Measurements from ENCODE around the gene ARAP2. TPM values are rescaled to one million over a fixed set of nuclear protein-coding genes. Genes with fewer than 3 reads are reported as not detected.

Gene ARAP2
- total RNA-seq, 1 donor from 2014 or later, result 29.5 TPM

DNA sequence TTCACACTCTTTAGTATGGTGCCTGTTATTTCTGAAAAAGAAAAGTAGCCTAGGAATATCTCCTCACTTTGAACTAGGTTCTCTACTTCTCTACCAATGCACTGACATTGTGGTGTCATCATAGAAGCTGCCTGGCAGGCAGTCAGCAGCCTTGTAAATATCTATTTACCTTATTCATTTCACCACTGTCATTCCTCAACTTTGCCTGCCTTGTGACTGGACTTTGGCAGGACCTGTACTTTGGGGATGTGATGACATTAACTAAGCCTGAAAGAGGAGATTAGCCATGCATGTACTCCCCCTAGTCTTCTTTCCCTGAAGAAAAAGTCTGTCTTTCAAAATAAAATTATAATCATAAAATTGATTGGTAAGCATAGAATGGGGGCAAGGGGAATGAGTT, 207.2 kb downstream of the ARAP2 start:
- Mint-ChIP-seq H3K27me3 (ENCODE audit: low read depth) (no peaks in the 10 kb centered on the region), H3K4me3 (ENCODE audit: low read depth) (no peak overlapping the region), H3K27ac (no peak overlapping the region), H3K4me1 (ENCODE audit: low read depth) (peaks cover 4% of the 10 kb centered on the region), H3K36me3 (ENCODE audit: low read depth) (no peaks in the 10 kb centered on the region), H3K9me3 (peaks cover 18% of the 10 kb centered on the region)
- DNase-seq (ENCODE audit: low spot score), result no peak
- intact Hi-C loops (cut with micrococcal nuclease), result no loop called here

DNA sequence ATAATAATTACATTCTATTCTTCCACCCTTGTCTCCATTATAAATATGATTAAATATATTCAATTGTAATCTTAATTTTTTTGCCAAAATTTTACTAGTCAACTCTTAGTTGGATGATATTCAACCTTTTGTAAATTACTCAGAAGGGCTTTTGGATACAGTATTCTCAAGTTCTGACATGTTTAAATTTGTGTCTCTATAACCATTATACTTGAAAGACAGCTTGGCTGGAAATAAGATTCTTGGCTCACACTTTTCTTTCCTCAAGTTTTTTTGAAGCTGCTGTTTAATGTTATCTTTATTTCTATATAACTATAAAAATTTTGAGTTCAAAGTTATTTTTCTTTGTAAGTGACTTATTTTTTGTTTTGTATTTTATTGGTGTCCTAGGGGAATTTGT, 214.4 kb downstream of the ARAP2 start:
- no peaks in the 10 kb centered on the region for H3K27me3 Mint-ChIP-seq (ENCODE audit: low read depth)
- intact Hi-C loops (cut with micrococcal nuclease), result no loop called here

GRCh38 chr4:36027203-36027602, 217.1 kb downstream of the ARAP2 start:
- H3K4me3 Mint-ChIP-seq (ENCODE audit: low read depth), result no peak overlapping the region
- no peaks in the 10 kb centered on the region for H3K36me3 Mint-ChIP-seq (ENCODE audit: low read depth)
- peaks cover 4% of the 10 kb centered on the region for H3K4me1 Mint-ChIP-seq (ENCODE audit: low read depth)
- intact Hi-C loops (cut with micrococcal nuclease), result no loop called here
- H3K9me3 Mint-ChIP-seq, result no peaks in the 10 kb centered on the region
- H3K27me3 Mint-ChIP-seq (ENCODE audit: low read depth), result no peaks in the 10 kb centered on the region
- no peak overlapping the region for H3K27ac Mint-ChIP-seq
- no peak for DNase-seq (ENCODE audit: low spot score)

More for the DNA sequence above, 214.4 kb downstream of the ARAP2 start:
- Mint-ChIP-seq H3K36me3 (ENCODE audit: low read depth) (no peaks in the 10 kb centered on the region), H3K4me3 (ENCODE audit: low read depth) (no peak overlapping the region), H3K27ac (no peak overlapping the region), H3K4me1 (ENCODE audit: low read depth) (peaks cover 2% of the 10 kb centered on the region), H3K9me3 (peaks cover 16% of the 10 kb centered on the region)
- no peak for DNase-seq (ENCODE audit: low spot score)

- Mint-ChIP-seq H3K27me3 (ENCODE audit: low read depth) (no peaks in the 10 kb centered on the region), H3K9me3 (no peaks in the 10 kb centered on the region), H3K36me3 (ENCODE audit: low read depth) (no peaks in the 10 kb centered on the region), H3K4me3 (ENCODE audit: low read depth) (no peak overlapping the region), H3K4me1 (ENCODE audit: low read depth) (peaks cover 4% of the 10 kb centered on the region), H3K27ac (no peak overlapping the region)
- DNase-seq (ENCODE audit: low spot score), result no peak
- intact Hi-C loops (cut with micrococcal nuclease), result no loop called here
Observed at GRCh38 chr4:36026348-36026880, 217.9 kb downstream of the ARAP2 start.

DNA sequence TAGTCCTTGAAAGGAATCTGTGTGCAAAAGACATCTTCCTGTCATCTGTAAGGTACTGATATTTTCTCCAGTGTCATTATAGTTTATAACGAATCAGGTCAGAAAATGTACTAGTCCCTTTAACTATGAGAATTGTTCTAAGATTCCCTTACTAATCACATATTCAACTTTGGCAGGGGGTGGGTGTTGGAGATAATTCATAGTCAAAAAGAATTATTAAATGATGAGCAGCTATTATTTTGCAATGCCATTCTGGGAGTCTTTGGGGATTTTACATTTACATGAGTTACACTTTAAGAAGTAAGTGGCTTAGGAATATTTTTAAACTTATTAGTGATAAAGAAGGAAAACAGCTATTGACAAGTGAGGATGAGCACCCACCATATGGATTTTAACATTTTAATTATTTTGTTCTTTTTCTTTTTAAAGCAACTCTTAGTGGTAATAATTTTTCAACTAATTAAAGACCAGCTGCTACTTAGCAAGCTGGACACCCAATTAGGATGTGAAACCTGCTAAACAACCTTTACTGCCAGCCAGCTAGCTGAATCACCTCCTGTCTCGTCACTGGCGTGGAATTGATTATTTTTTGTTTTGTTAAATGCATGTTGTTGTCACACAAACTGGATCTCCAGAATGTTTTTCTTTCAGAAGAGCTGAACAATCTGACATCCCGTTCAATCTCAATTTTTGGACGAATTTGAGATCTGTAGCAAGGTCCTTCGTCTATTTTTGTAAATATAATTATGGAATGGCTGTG, 219.2 kb downstream of the ARAP2 start:
- Mint-ChIP-seq H3K4me1 (ENCODE audit: low read depth) (peaks cover 4% of the 10 kb centered on the region), H3K27me3 (ENCODE audit: low read depth) (no peaks in the 10 kb centered on the region), H3K4me3 (ENCODE audit: low read depth) (no peak overlapping the region), H3K36me3 (ENCODE audit: low read depth) (no peaks in the 10 kb centered on the region), H3K9me3 (no peaks in the 10 kb centered on the region), H3K27ac (no peak overlapping the region)
- intact Hi-C loops (cut with micrococcal nuclease), result no loop called here
- no peak for DNase-seq (ENCODE audit: low spot score)

DNA sequence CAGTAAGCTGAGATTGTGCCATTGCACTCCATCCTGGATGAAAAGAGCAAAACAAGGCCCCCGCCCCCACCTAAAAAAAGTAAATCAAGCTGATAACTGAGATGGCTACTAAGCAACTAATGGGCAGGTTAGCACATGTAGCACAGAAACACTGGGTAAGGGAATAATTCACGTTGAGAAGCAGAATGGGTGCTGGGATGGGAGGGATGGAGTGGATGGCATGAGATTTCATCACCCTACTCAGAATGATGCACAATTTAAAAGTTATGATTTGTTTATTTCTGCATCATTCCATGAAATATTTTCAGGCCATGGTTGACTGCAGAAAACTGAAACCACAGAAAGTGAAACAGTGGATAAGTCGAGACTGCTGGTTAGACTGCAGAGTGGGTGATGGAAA, 224.0 kb downstream of the ARAP2 start:
- intact Hi-C loops (cut with micrococcal nuclease), result no loop called here
- no peaks in the 10 kb centered on the region for H3K9me3 Mint-ChIP-seq
- no peak overlapping the region for H3K27ac Mint-ChIP-seq
- H3K27me3 Mint-ChIP-seq (ENCODE audit: low read depth), result no peaks in the 10 kb centered on the region
- no peaks in the 10 kb centered on the region for H3K36me3 Mint-ChIP-seq (ENCODE audit: low read depth)
- no peak for DNase-seq (ENCODE audit: low spot score)
- H3K4me1 Mint-ChIP-seq (ENCODE audit: low read depth), result peaks cover 4% of the 10 kb centered on the region
- no peak overlapping the region for H3K4me3 Mint-ChIP-seq (ENCODE audit: low read depth)

Other genes starting within 250 kb of the ARAP2 start
- 1.1 TPM in 2 replicates for gene DTHD1, start 37.1 kb upstream of the ARAP2 start, total RNA-seq

Data from activated T-helper 2 cell treated with anti-CD3 and anti-CD28 coated beads, Interferon-gamma antibody, Interleukin-2, Interleukin-4, amounts not matched to agents 10 μg/mL and 5 μg/mL and 100 μg/mL, durations not matched to agents 14 hours and 24 hours and 36 hours (primary cell).